WERI-Rb-1 (cell line): Measurements from ENCODE around the gene CLEC18A.

Source experiments
- DNase-seq: peaks from one replicate; pipeline ENCODE4 v3.0.0-alpha.2; 2020
- H3K27ac ChIP-seq: fragments of 250-450 bp; sonication (Bioruptor Pico); 2 replicates; pipeline ENCODE4 v1.5.1; 2020; ENCODE audit warnings: mild to moderate bottlenecking, moderate library complexity
- H3K27me3 ChIP-seq: fragments of 250-450 bp; sonication (Bioruptor Pico); 2 replicates; pipeline ENCODE4 v1.5.1; 2021; ENCODE audit warnings: mild to moderate bottlenecking, low read depth, moderate library complexity; ENCODE audit not compliant: insufficient read depth, severe bottlenecking
- H3K36me3 ChIP-seq: fragments of 250-450 bp; sonication (Bioruptor Pico); 2 replicates; pipeline ENCODE4 v1.5.1; 2020; ENCODE audit warnings: mild to moderate bottlenecking, moderate library complexity
- H3K4me3 ChIP-seq: 2 replicates; pipeline ENCODE4 v1.5.1; 2011; ENCODE audit warnings: low read depth, mild to moderate bottlenecking, control low read depth, low read length
- H3K9me3 ChIP-seq: fragments of 250-450 bp; sonication (Bioruptor Pico); 2 replicates; pipeline ENCODE4 v1.5.1; 2021; ENCODE audit warnings: mild to moderate bottlenecking, moderate library complexity; ENCODE audit not compliant: severe bottlenecking
- TF ChIP-seq, protein P1 (sequence below): IDR thresholded peaks from 2 replicates; pipeline ENCODE4 v1.5.1; 2011; ENCODE audit warnings: low read depth, mild to moderate bottlenecking, control low read depth, inconsistent platforms, low read length

Gene CLEC18A

DNA sequence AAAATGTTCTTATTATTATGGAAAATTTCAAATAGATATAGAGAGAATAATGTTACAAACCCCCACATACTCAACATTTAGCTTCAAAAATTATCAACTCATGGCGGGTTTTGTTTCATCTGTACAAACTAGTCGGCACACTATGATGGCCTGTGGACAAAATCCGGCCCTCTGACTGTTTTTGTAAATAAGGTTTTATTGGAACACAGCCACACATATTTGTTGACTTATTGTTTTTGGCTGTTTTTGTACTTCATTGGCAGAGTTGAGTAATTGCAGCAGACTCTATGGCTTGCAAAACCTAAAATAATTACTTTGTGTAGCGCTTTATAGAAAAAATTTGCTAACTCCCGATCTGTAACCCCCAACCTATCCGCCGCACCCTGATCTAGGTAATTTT is 41.4 kb upstream of the CLEC18A start:
- Histone ChIP-seq H3K27me3 (no peaks in the 10 kb centered on the region), H3K27ac (no peak overlapping the region), H3K36me3 (no peaks in the 10 kb centered on the region), H3K9me3 (no peaks in the 10 kb centered on the region), H3K4me3 (no peak overlapping the region)
- DNase-seq, result no peak
- TF ChIP-seq, protein P1, sequence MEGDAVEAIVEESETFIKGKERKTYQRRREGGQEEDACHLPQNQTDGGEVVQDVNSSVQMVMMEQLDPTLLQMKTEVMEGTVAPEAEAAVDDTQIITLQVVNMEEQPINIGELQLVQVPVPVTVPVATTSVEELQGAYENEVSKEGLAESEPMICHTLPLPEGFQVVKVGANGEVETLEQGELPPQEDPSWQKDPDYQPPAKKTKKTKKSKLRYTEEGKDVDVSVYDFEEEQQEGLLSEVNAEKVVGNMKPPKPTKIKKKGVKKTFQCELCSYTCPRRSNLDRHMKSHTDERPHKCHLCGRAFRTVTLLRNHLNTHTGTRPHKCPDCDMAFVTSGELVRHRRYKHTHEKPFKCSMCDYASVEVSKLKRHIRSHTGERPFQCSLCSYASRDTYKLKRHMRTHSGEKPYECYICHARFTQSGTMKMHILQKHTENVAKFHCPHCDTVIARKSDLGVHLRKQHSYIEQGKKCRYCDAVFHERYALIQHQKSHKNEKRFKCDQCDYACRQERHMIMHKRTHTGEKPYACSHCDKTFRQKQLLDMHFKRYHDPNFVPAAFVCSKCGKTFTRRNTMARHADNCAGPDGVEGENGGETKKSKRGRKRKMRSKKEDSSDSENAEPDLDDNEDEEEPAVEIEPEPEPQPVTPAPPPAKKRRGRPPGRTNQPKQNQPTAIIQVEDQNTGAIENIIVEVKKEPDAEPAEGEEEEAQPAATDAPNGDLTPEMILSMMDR, result no peak

DNA sequence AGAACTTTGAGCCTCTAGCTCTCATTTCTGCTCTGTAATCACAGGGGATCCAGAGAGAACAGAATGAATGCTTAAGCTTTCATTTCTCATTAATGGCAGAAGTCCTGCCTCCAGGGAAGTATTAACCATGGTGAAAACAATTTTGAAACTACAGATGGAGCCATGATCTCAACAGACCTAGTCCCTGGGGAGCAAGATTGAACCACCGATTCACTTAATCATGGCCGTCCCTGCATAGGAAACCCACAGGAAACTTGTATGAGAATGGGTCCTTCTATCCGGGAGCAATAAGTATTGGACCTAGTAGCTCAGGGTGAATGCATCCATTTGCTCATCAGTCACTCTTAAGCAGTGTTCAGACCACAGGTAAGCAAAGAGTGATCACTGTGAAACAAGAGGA is 40.2 kb upstream of the CLEC18A start:
- TF ChIP-seq, protein P1, result no peak
- Histone ChIP-seq H3K27ac (no peak overlapping the region), H3K9me3 (no peaks in the 10 kb centered on the region), H3K4me3 (no peak overlapping the region), H3K27me3 (no peaks in the 10 kb centered on the region), H3K36me3 (no peaks in the 10 kb centered on the region)
- DNase-seq, result no peak

DNA sequence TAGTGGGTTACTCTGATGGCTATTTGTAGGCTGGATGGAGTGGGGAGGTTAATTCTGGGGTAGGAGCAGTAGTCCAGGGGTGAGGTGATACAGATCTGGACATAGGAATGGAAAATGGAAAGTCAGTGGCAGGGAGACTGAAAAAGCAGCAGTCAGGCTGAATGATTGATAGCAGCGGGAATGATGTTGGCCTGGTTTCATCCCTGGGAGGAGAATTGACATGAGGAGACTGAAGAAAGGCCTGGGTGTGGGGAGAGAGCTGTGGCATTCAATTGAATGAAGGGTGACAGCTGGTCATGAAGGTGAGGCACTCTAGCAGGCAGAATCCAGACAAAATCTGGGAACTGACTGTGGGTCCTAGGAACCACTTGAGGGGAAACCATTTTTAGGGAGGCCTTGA is 34.7 kb upstream of the CLEC18A start:
- Histone ChIP-seq H3K27me3 (no peaks in the 10 kb centered on the region), H3K9me3 (no peaks in the 10 kb centered on the region), H3K36me3 (no peaks in the 10 kb centered on the region), H3K4me3 (no peak overlapping the region), H3K27ac (no peak overlapping the region)
- TF ChIP-seq, protein P1, result no peak
- DNase-seq, result no peak

DNA sequence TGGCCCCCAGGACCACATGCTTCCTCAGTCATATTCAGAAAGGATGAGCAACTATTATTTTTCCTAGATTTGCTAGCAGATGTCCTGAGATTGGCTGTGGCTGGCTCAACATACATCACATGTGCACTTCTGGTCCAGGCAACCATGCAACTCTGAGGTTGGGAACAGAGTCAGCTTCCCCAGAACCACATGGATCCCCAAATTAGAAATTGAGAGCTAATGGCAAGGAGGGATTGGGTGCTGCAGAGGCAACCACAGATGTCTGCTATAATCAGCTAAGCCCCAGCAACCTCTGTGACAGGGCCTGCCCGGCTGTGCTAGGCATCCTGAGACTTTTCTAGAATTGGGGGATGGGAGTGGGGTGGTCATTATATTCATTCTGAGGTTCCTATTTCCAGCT is 33.8 kb upstream of the CLEC18A start:
- TF ChIP-seq, protein P1, result no peak
- H3K4me3 ChIP-seq, result no peak overlapping the region
- H3K27ac ChIP-seq, result no peak overlapping the region
- no peaks in the 10 kb centered on the region for H3K27me3 ChIP-seq
- H3K9me3 ChIP-seq, result no peaks in the 10 kb centered on the region
- H3K36me3 ChIP-seq, result no peaks in the 10 kb centered on the region
- no peak for DNase-seq

DNA sequence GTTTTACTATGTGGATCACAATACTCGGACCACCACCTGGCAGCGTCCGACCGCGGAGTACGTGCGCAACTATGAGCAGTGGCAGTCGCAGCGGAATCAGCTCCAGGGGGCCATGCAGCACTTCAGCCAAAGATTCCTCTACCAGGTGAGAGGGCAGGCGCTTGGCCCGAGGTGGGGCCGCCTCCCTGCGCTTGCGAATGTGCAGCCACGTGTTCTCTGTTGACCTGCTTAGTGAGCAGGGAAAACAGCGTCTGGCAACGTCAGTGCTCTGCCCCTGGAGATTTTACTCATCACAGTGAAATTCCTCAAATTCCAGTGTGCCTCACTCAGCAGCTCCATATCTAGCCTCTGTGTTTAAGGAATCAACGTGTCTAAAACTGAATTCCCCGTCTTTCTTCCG is 33.4 kb upstream of the CLEC18A start:
- no peak for DNase-seq
- H3K27ac ChIP-seq, result no peak overlapping the region

DNA sequence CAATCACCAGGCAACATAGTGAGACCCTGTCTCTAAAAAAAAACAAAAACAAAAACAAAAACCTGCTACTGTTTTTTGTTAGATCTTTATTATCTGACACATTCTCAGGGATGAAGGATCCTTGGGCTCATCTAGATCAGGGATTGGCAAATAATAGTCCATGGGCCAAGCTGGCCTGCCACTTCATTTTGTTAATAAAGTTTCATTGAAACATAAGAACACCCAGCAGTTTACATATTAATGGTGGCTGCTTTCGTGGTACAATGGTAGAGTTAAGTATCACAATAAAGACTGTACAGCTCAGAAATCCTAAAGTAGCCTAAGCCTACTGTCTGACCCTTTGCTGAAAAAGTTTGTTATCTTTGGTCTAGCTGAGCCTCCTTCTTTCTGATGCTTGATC is 32.9 kb upstream of the CLEC18A start:
- H3K27me3 ChIP-seq, result no peaks in the 10 kb centered on the region
- TF ChIP-seq, protein P1, result no peak
- H3K9me3 ChIP-seq, result no peaks in the 10 kb centered on the region
- no peak overlapping the region for H3K27ac ChIP-seq
- no peak for DNase-seq
- H3K36me3 ChIP-seq, result no peaks in the 10 kb centered on the region
- no peak overlapping the region for H3K4me3 ChIP-seq

More for the DNA sequence above, 33.4 kb upstream of the CLEC18A start:
- Histone ChIP-seq H3K4me3 (no peak overlapping the region), H3K27me3 (no peaks in the 10 kb centered on the region), H3K36me3 (no peaks in the 10 kb centered on the region), H3K9me3 (no peaks in the 10 kb centered on the region)
- TF ChIP-seq, protein P1, result no peak
